SW 1271 (cell line): ENCODE results near the gene EMC8.

Source experiments
- DNase-seq, 2 experiments: peaks; one replicate each; lab custom pipeline; 2025; lab: John Stamatoyannopoulos, UW

The EMC8 gene

DNA sequence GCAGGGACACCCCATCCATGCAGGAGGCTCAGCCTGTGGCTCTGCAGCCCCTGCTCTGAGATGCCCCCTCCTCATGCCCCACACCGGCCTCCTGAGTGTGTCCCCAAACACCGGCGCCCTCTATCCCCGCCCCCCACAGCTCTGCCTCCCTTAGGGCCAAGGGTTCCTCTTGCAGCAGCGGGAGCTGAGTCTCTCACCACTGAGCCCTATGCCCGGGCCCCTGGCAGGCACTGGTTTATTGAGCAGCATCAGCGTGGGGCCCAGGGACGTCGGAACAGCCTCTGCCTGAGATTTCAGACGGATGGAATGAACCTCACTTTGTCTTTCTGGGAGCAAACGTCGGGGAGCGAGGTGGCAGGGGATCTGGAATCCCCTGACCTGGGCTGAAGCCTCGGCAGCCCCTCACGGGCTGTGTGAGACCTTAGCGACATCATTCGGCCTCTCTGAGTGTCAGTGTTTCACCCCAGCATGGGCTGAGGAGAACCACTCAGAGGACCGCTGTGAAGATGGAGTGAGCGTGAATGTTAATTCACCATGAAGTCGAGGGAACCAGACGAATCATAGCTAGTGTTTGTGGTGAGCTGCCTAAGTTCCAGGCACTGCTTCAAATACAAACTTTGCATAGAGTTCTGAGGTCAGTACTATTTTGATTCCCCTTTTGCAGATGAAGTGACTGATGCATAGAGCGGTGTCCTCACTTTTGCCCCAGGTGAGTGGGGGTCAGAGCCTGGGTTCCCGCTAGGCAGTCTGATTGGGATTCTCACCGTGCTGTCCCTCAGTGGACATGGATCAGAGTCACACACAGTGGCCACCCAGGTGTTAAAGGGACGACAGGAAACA, 43.2 kb downstream of the EMC8 start:
- DNase-seq: no peak

DNA sequence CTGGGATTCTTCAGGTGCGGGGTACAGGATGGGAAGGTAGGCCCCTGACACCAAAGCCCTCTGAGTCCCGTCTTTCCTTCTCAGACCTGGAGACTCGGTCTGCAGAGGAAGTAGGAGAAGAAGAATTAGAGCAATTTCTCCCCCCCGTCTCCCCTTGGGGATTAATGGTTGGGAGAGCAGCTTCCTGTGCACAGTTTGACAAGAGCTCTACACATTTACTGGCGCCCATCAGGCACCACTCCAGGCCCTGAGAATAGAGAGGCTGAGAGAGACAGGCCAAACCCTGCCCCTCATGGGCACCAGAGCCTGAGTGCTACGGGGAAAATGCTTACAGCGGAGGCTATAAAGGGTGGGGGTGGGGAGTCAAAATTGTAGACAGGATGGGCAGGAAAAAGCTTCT, 44.9 kb downstream of the EMC8 start:
- no peak for DNase-seq

DNA sequence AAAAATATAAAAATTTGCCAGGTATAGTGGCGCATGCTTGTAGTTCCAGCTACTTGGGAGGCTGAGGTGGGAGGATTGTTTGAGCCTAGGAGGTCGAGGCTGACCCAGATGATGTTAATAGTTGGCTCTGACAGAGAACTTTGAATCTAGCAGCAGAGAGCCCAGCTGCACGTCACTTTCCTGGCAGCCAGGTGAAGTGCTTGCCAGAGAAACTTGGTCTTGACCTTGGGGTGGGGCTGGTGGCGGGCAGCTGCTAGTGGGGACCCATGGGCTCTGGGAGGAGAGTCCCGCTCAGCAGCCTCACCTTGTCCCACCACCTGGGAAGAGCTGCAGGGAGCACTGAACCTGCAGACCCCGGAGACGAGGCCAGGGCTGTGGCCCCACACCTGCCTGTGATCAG, 45.4 kb downstream of the EMC8 start:
- no peak for DNase-seq

DNA sequence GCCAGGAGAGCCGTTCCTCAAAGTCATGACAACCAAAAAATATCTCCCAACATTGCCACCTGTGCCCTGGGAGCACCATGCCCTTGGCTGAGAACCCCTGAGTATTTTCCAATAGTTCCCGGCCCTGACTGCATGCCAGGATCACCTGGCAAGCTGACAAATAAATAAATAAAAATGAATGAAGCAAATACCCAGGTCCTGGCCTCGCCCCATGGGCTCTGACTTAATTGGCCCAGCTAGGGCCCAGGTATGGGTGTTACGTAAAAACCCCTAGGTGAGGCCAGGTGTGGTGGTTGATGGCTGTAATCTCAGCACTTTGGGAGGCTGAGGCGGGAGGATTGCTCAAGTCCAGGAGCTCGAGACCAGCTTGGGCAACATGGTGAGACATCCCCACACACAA, 45.8 kb downstream of the EMC8 start:
- DNase-seq: no peak

DNA sequence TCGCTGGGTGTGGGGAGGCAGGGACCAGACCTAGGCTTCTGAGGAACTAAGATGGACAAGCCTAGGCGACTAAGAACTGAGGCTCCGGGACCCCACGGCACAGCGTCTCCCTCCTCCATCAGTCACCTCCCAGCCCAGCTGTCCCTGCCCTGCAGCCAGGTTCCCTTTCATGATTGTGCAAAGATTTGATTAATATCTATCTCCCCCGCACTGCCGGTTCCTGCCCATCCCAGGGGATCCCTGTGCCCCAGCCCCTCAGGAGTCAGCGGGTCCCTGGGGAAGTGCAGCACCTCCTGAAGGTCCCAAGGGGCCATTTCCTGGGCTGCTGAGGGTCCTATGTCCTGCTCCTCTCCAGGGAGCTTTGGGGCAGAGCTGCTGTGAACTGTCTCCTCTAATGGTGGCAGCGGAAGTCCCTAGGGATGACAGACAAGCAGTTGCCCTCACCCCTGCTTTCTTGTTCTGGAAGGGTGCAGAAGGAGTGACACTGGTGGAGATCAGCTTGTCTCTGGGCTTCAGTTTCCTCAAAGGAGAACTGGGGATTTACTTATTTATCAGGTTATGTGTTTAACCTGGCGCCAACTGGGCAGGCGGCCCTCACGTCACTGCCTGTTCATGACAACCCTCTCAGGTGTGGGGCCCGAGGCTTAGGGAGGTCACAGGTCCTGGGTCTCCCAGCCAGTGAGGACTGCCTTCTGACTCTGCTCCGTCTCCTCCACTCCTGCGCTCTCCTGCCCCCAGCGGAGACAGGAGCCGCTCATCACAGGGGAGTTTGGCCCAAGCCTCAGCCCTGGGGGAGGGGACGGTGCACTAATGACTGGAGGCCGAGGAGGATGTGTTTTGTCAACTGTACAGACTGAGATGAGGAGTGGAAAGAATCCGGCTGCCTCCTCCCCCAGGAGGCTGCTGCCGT, 46.6 kb downstream of the EMC8 start:
- no peak for DNase-seq

DNA sequence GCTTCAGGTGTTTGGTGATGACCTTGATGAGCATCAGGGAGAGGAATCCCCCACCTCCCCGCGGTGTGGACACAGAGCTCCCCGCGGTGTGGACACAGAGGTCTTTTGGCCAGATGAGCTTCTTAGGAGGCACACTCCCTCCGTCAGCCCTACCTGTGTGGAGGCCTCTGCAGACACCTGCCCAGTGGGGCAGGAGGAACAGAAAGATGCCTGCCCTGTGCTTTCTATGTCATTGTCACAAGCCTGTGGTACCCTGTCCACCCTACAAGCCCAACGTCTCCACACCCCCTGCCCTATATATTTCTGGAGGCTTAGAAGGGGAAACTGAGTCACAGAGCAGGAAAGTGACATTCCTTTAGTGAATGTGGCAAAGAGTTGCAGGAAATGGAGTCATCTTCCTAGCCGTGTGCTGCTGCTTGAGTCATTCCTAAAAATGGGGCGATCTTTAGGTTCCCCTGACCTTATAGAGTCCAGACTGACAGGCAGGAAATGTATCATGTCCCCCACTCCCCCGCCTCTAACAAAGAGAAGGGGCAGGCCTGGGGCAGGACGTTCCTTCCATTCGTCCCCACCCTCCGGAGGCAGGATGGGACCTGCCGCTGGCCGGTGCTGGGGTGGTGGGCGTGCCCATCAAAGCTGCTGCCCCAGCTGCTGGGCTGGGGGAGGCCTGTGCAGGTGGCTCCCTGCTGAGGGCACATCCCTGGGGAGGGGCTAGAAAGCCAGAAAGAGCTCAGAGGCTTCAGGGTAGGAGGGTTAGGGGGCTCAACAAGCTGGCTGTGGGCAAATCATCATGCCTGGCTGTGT, 47.4 kb downstream of the EMC8 start:
- no peak for DNase-seq

DNA sequence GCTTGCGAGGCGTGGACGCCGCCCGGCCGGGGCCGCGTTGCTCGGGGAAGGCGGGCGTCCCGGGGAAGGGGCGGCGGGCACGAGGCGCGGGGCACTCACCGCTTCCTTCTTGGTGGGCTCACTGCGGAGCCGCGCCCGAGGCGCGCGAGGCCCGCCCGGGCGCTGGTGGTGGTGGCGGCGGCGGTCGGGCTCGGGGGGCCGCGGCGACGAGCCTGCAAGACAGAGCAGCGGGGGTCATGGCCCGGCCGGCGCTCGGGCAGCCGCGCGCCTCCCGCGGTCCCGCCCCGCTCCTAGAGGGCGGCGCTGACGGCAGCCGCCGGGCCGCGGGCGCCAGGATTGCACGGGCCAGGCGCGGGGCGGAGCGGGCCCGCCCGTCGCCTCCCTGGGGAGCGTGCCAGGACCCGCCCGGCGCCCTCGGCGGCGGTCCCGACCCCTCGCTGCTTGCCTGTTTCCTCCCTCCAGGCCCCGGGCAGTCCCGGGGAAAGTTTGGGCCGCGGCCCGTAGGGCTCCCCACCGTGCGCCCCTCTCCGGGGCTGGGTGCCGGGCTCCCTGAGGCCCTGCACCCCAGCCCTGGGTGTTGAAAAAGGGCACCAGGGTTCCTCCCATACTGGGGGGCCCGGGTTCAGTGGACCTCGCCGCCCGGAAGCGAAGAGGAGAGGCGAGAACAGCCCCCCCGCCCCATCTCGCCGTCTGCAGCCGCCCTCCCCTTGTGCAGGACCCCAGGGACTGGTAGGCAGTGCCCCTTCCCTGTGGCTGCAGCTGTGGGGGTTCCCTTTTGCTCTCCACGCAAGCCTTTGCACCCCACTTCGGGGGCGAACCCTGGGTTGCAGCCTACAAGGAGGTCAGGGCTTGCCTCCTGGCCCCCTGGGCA, 48.3 kb downstream of the EMC8 start, which contains the start of gene C16orf74:
C16orf74 (minus strand) TSS at position 270 of the 871 bp plus-strand sequence. CDS start 15,879 bp downstream, outside the sequence.
- DNase-seq: peak in 1 of 2 experiments; percentile 11

DNA sequence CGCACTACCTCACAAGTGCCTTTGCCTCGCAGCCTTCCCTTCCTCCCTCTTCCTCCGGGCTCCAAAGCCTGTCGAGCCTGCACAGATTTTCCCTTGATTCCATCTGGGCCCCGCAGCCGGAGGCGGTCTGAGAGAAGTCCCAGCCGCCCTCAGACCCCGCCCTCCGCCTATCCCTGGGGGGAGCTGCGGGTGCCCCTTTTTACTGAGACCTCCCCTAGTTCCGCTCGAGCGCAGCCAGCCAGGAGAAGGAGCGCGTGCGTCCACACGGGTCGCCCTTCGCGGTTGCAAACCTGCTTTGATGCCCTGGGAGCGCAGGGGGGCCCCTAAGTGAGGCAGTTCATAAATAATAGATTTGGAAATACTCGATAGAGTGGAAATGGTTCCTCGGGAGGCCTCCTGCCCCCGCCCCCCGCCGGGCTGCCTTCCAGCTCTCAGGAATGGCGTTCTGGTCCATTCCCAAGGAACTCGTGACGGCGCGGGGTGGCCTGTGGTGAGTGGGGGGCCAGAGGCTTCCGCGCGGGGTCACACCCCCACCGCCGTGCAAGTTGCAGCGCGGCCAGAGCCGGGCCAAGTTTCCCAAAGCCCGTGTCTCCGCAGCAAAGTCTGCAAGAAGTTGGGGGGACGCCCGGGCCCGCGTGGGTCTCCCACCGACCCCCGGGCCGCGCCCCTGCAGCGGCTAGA, 49.1 kb downstream of the EMC8 start:
- DNase-seq: no peak

DNA sequence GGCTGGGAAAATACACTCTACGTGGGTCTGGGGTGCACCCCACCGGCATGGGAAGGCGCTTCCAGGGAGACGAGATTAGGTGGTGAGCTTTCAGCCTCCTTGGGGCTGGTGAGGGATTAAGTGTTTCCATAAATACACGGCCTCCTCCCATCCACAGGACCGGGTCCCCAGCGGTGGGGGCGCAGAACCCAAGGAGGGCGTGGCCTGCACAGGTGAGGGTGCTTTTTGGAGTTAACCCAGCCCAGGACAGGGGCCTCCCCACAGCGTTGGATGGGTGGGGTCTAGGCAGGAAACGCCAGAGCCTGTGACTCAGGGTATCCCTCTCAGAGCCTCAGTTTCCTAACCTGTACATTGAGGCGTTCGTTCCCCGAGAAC, 49.6 kb downstream of the EMC8 start:
- no peak for DNase-seq

DNA sequence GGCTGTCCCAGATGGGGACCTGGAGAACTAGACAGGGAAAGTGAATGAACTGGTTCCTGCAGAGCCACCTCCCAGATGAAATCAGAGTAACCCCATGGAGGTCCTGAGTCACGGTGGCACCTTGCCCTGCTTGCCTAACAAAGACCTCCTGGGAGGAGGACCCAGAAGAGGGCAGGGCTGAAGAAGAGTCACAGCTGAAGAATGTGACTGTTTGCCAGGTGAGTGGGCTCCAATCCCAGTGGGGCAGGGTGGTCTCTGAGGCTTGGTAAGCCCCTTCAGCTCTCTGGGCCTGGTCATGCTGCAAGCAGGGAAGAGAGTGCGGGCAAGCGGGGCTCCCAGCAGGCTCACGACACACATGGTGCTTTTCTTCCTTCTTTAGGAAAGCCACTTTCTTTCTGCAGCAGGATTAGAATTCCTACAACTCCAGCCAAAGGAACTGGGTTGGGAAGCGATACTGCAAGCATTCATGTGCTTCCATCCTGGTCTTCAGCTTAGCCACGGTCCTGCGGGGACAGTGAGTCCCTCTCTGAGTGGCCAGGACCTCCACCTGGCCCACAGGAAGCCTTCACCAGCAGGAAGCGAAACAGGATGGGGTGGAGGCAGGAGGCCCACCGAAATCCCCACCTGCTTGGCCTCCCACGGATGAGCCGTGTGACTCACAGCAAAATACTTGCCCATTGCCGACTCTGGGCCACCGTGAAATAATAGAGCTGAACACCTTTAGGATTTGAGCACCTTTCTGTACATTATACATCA, 52.7 kb downstream of the EMC8 start:
- peak in 1 of 2 experiments; percentile 7 for DNase-seq

DNA sequence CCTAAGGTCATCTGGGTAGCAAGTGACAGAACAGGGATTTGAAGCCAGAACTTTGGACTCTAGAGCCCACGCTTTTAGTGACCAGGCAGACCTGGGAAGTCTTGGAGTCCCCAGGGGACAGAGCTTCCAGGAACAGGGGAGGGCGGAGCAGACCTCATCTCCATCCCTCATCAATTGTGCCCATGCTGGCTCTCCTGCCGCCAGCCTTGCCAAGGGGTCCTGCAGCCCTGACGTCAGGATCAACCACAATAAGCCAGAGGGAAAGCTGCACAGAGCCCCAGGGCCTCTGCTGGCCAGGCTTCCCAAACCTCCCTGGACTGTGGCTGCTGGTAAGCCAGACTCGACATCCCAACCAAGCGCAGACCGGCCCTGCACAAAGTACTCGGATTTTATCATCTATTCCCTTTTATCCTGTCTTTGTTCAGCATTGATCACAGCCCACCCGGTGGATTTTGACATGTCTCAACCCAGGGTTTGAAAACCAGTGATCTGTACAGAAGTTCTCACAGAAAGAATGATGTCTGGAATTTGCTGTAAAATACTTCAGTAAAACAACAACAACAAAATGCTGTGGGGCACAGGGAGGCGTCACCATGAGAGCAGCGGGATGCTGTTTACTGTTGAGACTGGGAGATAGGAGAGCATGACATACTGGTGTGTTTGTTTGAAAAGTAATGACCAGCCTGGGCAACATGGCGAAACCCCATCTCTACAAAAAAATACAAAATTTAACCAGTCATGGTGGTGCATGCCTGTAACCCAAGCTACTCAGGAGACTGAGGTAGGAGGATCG, 60.2 kb downstream of the EMC8 start:
- no peak for DNase-seq

DNA sequence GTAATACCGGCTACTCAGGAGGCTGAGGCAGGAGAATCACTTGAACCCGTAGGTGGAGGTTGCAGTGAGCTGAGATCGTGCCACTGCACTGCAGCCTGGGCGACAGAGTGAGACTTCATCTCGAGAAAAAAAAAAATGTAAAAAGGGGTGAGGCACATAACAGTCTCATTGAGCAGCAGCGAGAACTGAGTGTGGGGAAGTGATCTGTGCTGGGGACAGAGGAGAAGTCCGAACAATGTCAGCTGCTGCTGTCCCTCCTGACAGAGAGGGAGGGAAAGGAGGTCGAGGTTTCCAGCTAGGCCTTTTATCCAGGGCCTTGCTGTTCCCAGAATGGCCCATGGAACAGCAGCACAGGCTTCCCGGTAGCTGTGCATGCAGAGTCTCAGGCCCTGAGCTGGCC, 62.4 kb downstream of the EMC8 start:
- no peak for DNase-seq

DNA sequence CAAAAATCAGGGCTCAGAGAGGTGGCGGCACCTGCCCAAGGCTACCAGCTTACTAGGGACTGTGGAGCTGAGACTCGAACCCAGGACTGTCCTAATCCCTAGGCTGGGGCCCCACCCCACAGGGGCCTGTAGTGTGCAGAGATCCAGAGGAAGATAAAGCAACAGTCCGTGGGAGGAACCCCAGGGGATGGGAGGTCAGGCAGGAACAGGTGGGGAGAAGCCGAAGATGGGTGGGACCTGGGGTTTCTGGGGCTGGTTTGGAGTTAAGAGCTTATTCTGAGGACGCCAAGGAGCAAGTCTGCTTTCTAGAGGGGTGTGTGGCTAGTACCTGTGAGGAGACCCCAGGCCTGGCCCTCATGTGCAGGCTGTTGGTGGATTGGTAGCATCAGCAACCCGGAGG, 63.4 kb downstream of the EMC8 start:
- DNase-seq: no peak

DNA sequence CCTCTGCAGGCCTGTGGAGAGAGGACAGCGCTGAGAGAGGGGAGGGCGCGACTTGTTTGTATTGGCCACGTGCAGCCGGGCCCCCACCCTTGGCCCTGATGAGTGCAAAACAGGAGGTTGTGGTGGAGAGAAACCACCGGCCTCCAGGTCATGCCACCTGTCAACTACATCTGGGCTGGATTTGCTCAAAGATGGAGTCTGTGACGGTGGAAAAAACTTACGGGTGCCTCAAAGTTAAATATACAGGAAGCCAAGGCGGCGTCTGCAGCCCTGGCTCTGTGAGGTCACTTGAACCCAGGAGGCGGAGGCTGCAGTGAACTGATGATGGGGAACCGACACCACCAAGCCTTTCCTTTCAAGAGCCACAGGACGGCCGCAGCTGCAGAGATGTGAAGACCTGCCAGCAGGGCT, 64.1 kb downstream of the EMC8 start:
- DNase-seq: no peak

DNA sequence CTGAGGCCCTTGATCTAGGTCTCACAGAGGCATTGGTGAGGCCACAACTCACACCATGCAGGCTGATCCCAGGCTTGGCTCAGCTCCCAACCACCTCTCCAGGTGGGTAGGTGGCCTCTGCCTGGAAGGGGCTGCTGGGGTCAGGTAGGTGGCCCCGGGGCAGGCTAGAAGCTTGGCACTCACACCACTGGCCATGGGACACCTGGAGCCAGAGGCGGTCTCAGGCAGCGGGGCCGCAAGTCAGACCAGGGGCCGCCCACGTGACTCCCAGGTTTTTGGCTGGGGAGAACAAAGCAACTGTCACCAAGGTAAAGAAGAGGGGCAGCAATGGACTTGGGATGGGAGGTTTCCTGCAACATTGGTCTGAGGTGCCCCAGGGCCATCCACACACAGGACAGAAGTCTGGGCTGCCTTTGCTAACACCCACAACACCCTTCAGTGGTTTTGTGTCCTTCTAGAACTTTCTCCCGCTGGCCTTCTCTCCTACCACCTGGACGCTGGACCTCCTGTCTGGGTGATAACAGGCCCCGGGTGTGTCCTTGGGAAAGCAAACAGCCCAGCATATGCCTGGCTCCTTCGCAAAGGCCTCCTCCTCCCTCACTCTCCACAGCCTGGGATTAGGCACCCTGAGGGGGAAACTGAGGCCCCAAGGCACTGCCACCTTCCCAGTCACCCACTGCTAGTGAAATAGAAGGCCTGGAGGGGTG, 64.9 kb downstream of the EMC8 start:
- no peak for DNase-seq

DNA sequence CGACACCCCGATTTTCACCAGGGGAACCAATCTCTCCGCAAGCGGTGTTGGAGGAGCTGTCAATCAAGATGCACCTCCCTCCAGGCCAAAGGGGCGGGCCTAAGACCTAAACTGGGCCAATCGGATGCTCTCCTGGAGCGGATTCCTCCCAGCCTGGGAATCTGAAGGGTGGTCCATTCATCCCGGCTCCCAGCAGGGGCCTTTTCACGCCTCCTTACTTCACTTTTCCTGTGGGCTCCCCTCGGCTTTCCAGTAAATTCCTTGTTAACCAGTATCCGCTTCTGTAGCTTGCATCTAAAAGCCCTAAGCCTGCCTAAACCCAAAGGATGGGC, 65.5 kb downstream of the EMC8 start:
- DNase-seq: no peak

DNA sequence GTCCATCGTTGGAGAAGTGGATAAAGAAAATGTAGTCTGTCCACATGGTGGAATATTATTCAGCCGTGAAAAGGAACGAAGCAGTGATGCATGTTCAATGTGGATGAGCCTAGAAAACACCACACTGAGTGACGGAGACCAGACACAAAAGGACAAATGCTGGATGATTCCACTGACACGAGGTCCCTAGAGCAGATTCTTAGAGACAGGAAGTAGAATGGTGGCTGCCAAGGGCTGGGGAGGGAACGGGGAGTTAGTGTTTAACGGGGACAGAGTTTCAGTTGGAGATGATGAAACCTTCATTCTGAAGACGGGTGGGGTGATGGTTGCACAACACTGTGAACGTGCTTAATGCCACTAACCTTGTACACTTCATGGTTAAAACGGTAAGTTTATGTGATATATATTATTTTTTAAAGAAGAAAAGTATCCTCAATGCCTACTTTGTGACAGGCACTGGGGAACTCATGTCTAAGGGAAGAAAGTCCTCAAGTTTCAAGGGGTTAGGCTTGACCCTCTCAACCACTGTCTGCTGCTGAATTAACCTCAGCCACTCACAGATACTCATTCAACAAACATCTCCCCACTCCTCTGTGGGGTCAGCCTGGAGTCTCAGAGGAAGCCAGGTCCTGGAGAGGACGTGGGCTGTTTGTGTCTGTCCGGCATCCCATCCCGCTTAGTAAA, 66.0 kb downstream of the EMC8 start:
- DNase-seq: no peak

DNA sequence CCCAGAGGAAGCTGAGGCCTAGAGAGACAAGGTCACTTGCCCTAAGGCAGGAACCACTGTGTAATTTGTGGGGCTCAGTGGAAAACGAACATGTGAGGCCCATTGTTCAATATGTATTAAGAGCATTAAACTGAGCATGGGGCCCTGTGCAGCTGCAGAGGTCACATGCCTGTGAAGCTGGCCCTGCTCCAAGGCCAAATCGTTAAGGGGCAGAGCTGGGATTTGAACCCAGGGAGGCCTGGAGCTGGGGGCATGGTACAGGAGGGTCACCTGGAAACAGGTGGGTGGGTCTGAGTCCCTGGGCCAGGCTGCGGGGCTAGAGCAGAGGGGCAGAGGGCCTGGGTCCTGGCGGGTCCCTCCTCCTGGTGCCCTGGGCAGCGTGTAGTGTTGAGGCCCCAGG, 68.2 kb downstream of the EMC8 start:
- no peak for DNase-seq
